Measurements from ENCODE around the gene ZNF35.

Gene ZNF35

GRCh38 chr3:44685128-44685800, 36.7 kb downstream of the ZNF35 start:
- DNase-seq: peak in 2 of 4 experiments; percentile 6 to 37

- DNase-seq: no peak
These were observed 39.4 kb downstream of the ZNF35 start for GRCh38 chr3:44687898-44688297.
